RWPE2 (cell line): ENCODE data around the gene TCF3.

Experiments
- ATAC-seq: fragments of 200-7000 bp; cut with Tn5 transposase; 3 replicates; pipeline ENCODE4 v1.9.1; 2021; ENCODE audit warnings: low read depth
- DNase-seq: peaks from one replicate; pipeline ENCODE4 v3.0.0-alpha.2; 2020; ENCODE audit warnings: low spot score
- H3K27ac ChIP-seq: fragments of 450-650 bp; 2 replicates; pipeline ENCODE4 v1.5.1; 2017; ENCODE audit warnings: mild to moderate bottlenecking; ENCODE audit not compliant: poor library complexity, severe bottlenecking
- H3K27me3 ChIP-seq: fragments of 250-450 bp; sonication (Bioruptor Pico); 2 replicates; pipeline ENCODE4 v1.5.1; 2021; ENCODE audit warnings: mild to moderate bottlenecking, moderate library complexity; ENCODE audit not compliant: insufficient read depth, poor library complexity, severe bottlenecking
- H3K36me3 ChIP-seq: fragments of 250-450 bp; sonication (Bioruptor Pico); 2 replicates; pipeline ENCODE4 v1.5.1; 2020; ENCODE audit warnings: low read depth, mild to moderate bottlenecking, moderate library complexity
- H3K4me1 ChIP-seq: fragments of 250-450 bp; sonication (Bioruptor Pico); 2 replicates; pipeline ENCODE4 v1.5.1; 2021; ENCODE audit warnings: mild to moderate bottlenecking, moderate library complexity; ENCODE audit not compliant: insufficient read depth, poor library complexity, severe bottlenecking
- H3K4me3 ChIP-seq: fragments of 250-450 bp; sonication (Bioruptor Pico); 2 replicates; pipeline ENCODE4 v1.5.1; 2021; ENCODE audit warnings: mild to moderate bottlenecking, moderate library complexity; ENCODE audit not compliant: severe bottlenecking
- H3K9me3 ChIP-seq: fragments of 250-450 bp; sonication (Bioruptor Pico); 2 replicates; pipeline ENCODE4 v1.5.1; 2021; ENCODE audit warnings: mild to moderate bottlenecking, moderate library complexity; ENCODE audit not compliant: severe bottlenecking
- TF ChIP-seq, protein P1 (sequence below): fragments of 450-650 bp; IDR thresholded peaks from one replicate; pipeline ENCODE4 v1.5.1; 2017; ENCODE audit warnings: mild to moderate bottlenecking, moderate library complexity; ENCODE audit not compliant: poor library complexity, severe bottlenecking

TCF3 gene

DNA sequence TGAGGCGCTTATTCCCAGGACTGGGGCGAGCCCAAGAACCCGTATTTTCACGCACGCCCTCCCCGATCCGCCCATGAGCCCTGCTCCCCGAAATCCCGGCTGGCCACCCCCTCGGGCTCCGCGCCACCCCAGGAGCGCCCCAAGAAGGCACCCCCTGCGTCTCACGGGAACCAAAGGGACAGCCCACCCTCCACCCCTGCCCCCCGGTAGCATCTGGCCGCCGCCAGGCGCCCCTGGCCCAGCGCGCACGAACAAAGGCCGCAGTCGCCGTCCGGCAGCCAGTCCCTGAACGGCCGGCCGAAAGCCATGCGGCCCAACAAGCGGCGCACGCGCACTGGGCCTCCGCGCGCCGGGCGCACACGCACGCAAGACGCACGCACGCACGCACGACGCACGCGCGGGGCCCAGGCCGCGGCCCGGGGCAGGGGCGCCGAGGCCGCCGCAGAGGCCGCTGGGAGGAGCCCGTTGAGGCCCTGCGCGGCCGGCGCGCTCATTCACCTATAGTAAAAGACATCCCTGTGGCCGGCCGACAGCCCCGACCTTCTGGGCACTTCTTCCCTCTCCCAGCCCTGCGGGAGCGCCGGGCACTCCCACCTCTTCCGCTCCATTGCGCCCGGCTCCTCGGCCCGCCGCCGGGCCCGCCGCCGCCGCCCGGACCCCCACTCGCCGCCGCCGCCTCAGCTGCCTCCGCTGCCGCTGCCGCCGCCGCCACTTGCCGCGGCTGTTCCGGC, 60.2 kb downstream of the TCF3 start:
- no peaks in the 10 kb centered on the region for H3K9me3 ChIP-seq
- TF ChIP-seq, protein P1, sequence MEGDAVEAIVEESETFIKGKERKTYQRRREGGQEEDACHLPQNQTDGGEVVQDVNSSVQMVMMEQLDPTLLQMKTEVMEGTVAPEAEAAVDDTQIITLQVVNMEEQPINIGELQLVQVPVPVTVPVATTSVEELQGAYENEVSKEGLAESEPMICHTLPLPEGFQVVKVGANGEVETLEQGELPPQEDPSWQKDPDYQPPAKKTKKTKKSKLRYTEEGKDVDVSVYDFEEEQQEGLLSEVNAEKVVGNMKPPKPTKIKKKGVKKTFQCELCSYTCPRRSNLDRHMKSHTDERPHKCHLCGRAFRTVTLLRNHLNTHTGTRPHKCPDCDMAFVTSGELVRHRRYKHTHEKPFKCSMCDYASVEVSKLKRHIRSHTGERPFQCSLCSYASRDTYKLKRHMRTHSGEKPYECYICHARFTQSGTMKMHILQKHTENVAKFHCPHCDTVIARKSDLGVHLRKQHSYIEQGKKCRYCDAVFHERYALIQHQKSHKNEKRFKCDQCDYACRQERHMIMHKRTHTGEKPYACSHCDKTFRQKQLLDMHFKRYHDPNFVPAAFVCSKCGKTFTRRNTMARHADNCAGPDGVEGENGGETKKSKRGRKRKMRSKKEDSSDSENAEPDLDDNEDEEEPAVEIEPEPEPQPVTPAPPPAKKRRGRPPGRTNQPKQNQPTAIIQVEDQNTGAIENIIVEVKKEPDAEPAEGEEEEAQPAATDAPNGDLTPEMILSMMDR = no peak
- DNase-seq (no peak), ATAC-seq (peak; percentile 71)
- peak overlapping the region; percentile 95 for H3K4me3 ChIP-seq
- peaks cover 8% of the 10 kb centered on the region for H3K36me3 ChIP-seq
- no peaks in the 10 kb centered on the region for H3K27me3 ChIP-seq
- peak overlapping the region; percentile 90 for H3K27ac ChIP-seq
- H3K4me1 ChIP-seq = peaks cover 30% of the 10 kb centered on the region

DNA sequence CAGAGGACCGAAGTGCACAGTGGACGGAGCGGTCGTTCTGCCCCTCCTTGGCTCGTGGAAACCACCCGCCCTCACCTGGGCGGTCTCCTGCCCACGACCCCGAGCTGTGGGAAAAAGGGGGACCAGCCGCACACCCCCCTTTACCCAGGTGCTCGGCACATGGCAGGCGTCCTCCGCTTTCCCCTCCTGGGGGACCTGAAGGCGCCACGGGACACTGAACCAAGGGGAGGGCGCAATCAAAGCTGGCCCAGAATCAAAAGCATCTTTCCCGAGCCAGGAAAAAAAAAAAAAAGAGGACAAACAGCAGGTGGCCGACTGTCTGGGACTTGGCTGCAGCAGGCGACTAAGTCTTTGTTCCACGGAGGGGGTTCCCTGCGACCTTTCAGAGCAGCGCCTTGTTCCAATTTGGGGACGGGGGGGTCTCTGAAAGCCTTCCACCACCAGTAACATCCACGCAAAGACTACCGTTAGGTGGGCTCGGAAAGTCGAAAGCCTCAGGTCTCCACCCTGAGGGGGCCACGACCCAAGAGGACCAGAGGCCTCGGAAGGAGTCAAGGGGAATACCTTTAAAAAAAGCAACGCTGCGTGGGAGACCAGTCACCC, 60.9 kb downstream of the TCF3 start:
- peak overlapping the region; percentile 95 for H3K4me3 ChIP-seq
- H3K36me3 ChIP-seq = peaks cover 2% of the 10 kb centered on the region
- DNase-seq = no peak
- no peaks in the 10 kb centered on the region for H3K27me3 ChIP-seq
- peak overlapping the region; percentile 90 for H3K27ac ChIP-seq
- H3K4me1 ChIP-seq = peaks cover 30% of the 10 kb centered on the region
- no peak for ATAC-seq
- no peaks in the 10 kb centered on the region for H3K9me3 ChIP-seq
- TF ChIP-seq, protein P1 = no peak

GRCh38 chr19:1590641-1591397, 61.6 kb downstream of the TCF3 start:
- Histone ChIP-seq H3K4me3 (peak overlapping the region; percentile 95), H3K36me3 (peaks cover 3% of the 10 kb centered on the region; the same call in 1 of the 2 replicates), H3K27me3 (no peaks in the 10 kb centered on the region), H3K27ac (peak overlapping the region; percentile 90), H3K9me3 (no peaks in the 10 kb centered on the region), H3K4me1 (peaks cover 30% of the 10 kb centered on the region)
- DNase-seq = peak; percentile 38
- peak; percentile 28; the same call in 2 of the 3 replicates for ATAC-seq
- TF ChIP-seq, protein P1 = peak; percentile 34

GRCh38 chr19:1587872-1588271, 64.5 kb downstream of the TCF3 start:
- Histone ChIP-seq H3K27me3 (no peaks in the 10 kb centered on the region), H3K27ac (peak overlapping the region; percentile 90), H3K4me1 (peaks cover 30% of the 10 kb centered on the region), H3K9me3 (no peaks in the 10 kb centered on the region), H3K4me3 (no peak overlapping the region), H3K36me3 (peaks cover 19% of the 10 kb centered on the region)
- DNase-seq (no peak), ATAC-seq (no peak)
- TF ChIP-seq, protein P1 = no peak
